HG02588 (cell line): ENCODE results near the gene CD247.
"Not testable (repeated sequence)": the region's sequence is repeated elsewhere in the genome, so short reads cannot be mapped to it uniquely, and the experiment has no call there.

Experiments
- ATAC-seq: cut with Tn5 transposase; IDR thresholded peaks from one replicate; pipeline ENCODE4 v1.9.1; 2021; ENCODE audit warnings: mild to moderate bottlenecking, moderate library complexity; ENCODE audit not compliant: unreplicated experiment

The CD247 gene

GRCh38 chr1:167518331-167518700, at the start of gene CD247:
Gene CD247 (minus strand): TSS chr1:167518529. CDS start chr1:167518465, 64 bp downstream.
- no peak for ATAC-seq

- no peak for ATAC-seq
These were observed 49.3 kb upstream of the CD247 start for GRCh38 chr1:167567663-167568062.

GRCh38 chr1:167566766-167567165, 48.4 kb upstream of the CD247 start:
- ATAC-seq = no peak

- ATAC-seq = no peak
These were observed 47.6 kb upstream of the CD247 start for GRCh38 chr1:167565922-167566321.

- ATAC-seq = no peak
These were observed 46.4 kb upstream of the CD247 start for GRCh38 chr1:167564612-167565270.

GRCh38 chr1:167563579-167564246, 45.4 kb upstream of the CD247 start:
- no peak for ATAC-seq

- no peak for ATAC-seq
These were observed 44.4 kb upstream of the CD247 start for GRCh38 chr1:167562702-167563101.

- no peak for ATAC-seq
These were observed 43.4 kb upstream of the CD247 start for GRCh38 chr1:167561753-167562152.

GRCh38 chr1:167555971-167556714, 37.8 kb upstream of the CD247 start:
- ATAC-seq = no peak

GRCh38 chr1:167555072-167555471, 36.7 kb upstream of the CD247 start:
- ATAC-seq = not testable (repeated sequence)

- ATAC-seq = peak; percentile 7
These were observed 35.9 kb upstream of the CD247 start for GRCh38 chr1:167554028-167554779.

GRCh38 chr1:167553136-167554027, 35.1 kb upstream of the CD247 start, which contains the start of gene CREG1:
Gene CREG1 (minus strand): TSS chr1:167553762.
- ATAC-seq = peak; percentile 98

GRCh38 chr1:167551362-167551761, 33.0 kb upstream of the CD247 start:
- ATAC-seq = no peak

- ATAC-seq = no peak
These were observed 30.0 kb upstream of the CD247 start for GRCh38 chr1:167548059-167548932.

- ATAC-seq = no peak
These were observed 28.6 kb upstream of the CD247 start for GRCh38 chr1:167546935-167547334.

- no peak for ATAC-seq
These were observed 27.0 kb upstream of the CD247 start for GRCh38 chr1:167545349-167545748.

GRCh38 chr1:167544447-167545093, 26.2 kb upstream of the CD247 start:
- no peak for ATAC-seq

GRCh38 chr1:167543199-167543990, 25.1 kb upstream of the CD247 start:
- no peak for ATAC-seq
